Testis (tissue), 3 donors: ENCODE data around the gene JTB. TPM values are rescaled to one million over a fixed set of nuclear protein-coding genes. Genes with fewer than 3 reads are reported as not detected.

Experiments
- DNase-seq: peaks from one replicate; pipeline ENCODE4 v3.0.0-alpha.2; 2019
- H3K27ac ChIP-seq, 2 donors: fragments of 200-600 bp; sonication (generic); one replicate each; pipeline ENCODE4 v1.5.1; 2019
- H3K27me3 ChIP-seq: fragments of 200-600 bp; sonication (generic); one replicate; pipeline ENCODE4 v1.5.1; 2019
- H3K36me3 ChIP-seq: fragments of 200-600 bp; sonication (generic); one replicate; pipeline ENCODE4 v1.5.1; 2017; ENCODE audit warnings: low read depth; ENCODE audit errors: missing control alignments
- H3K4me1 ChIP-seq: fragments of 200-600 bp; sonication (generic); one replicate; pipeline ENCODE4 v1.5.1; 2019
- H3K4me3 ChIP-seq, 2 donors: fragments of 200-600 bp; sonication (generic); one replicate each; pipeline ENCODE4 v1.5.1; 2017 to 2019
- H3K9me3 ChIP-seq: fragments of 200-600 bp; sonication (generic); one replicate; pipeline ENCODE4 v1.5.1; 2017
- POLR2A ChIP-seq: fragments of 450-650 bp; IDR thresholded peaks from one replicate; pipeline ENCODE4 v1.6.1; 2017; ENCODE audit warnings: antibody characterized with exemption, mild to moderate bottlenecking, moderate library complexity
- WGBS, 2 donors: methylation state at CpG; one replicate each; pipeline ENCODE4 v1.1.5; 2018; 5-methylcytosine and 5-hydroxymethylcytosine counted together
- intact Hi-C: fragments of 100-400 bp; cut with DNase I; formaldehyde crosslinking; loops from one replicate; pipeline ENCODE4 v1.15.1; 2023; ENCODE audit warnings: low total_unique reads
- microRNA-seq, 2 donors: library from miRNA; unstranded; fragments of <30 nt; microRNA quantifications; one replicate each; pipeline ENCODE4, GENCODE V29; 2016; ENCODE audit warnings: borderline number of aligned reads in 2 of 2, borderline replicate concordance in 1 of 2
- polyA plus RNA-seq: library from polyadenylated mRNA; stranded (reverse); fragments of 350-450 nt; fragmentation: Illumina TruSeq; extraction: RNeasy Lipid Tissue Mini Kit (QIAGEN cat#74804); gene quantifications from one replicate; pipeline ENCODE4 v1.2.3, GENCODE V29; 2014; ENCODE audit warnings: low read depth, low replicate concordance; ENCODE audit not compliant: insufficient read depth
- small RNA-seq, 2 donors: library from RNA; depleted of rRNA; stranded (forward); fragments of <200 nt; gene quantifications; one replicate each; pipeline ENCODE3, GENCODE V24; 2016
- total RNA-seq, 2 donors: library from RNA; depleted of rRNA; stranded (reverse); fragments of >200 nt; gene quantifications; one replicate each; pipeline ENCODE4 v1.2.3, GENCODE V29; 2016
- TF ChIP-seq, protein P1 (sequence below), 3 experiments: fragments of 450-650 bp in 2 of 3; fragments of 200-600 bp in 1 of 3; sonication (generic) in 1 of 3; IDR thresholded peaks; one replicate each; pipeline ENCODE4 v1.5.1; 2016 to 2019; ENCODE audit warnings: antibody characterized with exemption in 3 of 3, mild to moderate bottlenecking in 2 of 3, moderate library complexity in 1 of 3

The JTB gene
- total and polyA plus RNA-seq, 3 donors from 2014 or later: 78.6 to 212 (median 159) TPM

DNA sequence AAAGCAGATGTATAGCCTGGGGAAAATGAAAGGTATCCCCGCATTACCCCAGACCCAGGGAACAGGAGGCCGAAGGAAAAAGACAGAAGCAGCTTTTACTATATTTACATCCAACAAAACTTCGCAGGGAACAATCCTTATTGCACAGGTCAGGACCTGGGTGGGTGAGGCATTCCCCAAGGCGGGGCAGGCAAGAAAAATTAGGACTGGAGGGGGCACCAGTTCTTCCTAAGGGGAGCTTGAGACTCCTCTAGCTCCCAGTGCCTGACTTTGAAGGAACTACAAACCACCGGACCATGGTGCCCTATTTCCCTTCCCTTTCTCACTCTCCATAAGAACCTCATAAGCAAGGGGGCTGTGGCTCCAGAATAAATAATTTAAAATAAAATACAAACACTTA, 48.0 kb downstream of the JTB start:
- Histone ChIP-seq H3K27me3 (no peaks in the 10 kb centered on the region), H3K9me3 (no peaks in the 10 kb centered on the region), H3K4me1 (no peaks in the 10 kb centered on the region), H3K27ac (no peak overlapping the region), H3K36me3 (no peaks in the 10 kb centered on the region), H3K4me3 (no peak overlapping the region)
- intact Hi-C loops: no loop called here
- TF ChIP-seq POLR2A: no peak
- TF ChIP-seq, protein P1, sequence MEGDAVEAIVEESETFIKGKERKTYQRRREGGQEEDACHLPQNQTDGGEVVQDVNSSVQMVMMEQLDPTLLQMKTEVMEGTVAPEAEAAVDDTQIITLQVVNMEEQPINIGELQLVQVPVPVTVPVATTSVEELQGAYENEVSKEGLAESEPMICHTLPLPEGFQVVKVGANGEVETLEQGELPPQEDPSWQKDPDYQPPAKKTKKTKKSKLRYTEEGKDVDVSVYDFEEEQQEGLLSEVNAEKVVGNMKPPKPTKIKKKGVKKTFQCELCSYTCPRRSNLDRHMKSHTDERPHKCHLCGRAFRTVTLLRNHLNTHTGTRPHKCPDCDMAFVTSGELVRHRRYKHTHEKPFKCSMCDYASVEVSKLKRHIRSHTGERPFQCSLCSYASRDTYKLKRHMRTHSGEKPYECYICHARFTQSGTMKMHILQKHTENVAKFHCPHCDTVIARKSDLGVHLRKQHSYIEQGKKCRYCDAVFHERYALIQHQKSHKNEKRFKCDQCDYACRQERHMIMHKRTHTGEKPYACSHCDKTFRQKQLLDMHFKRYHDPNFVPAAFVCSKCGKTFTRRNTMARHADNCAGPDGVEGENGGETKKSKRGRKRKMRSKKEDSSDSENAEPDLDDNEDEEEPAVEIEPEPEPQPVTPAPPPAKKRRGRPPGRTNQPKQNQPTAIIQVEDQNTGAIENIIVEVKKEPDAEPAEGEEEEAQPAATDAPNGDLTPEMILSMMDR (IDR thresholded peaks at IDR 0.05): no peak
- WGBS, 2 donors: 88 to 92% methylated on average over 5 of the region's 5 CpGs
- DNase-seq: no peak

DNA sequence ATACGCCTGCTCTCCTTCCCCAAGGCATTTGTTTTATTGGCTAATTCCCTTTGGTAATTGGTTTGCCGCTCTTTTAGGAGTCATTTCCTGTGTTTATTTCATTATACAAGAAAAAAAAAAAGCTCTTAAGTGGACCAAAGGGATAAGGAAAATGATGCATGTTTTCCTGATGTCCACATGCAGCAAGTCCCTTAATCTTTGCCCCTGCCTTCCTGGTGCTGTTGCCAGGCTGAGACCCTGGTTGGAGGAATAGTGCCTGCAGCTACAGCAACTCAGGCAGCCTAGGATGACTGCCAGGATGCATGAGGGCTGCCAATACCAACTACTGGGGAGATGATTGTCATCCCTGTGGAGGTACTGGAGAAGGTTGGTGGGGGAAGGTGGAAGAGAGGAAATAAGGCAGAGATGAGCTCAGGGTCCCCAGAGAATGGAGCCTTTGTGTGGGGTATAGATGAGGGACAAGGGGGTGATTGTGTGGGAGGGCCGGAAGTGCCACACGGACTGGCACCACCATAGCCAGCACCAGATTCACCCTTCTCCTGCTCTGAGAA, 48.6 kb downstream of the JTB start:
- 52 to 69% methylated on average over 4 of the region's 4 CpGs for WGBS, 2 donors
- no peak for DNase-seq

DNA sequence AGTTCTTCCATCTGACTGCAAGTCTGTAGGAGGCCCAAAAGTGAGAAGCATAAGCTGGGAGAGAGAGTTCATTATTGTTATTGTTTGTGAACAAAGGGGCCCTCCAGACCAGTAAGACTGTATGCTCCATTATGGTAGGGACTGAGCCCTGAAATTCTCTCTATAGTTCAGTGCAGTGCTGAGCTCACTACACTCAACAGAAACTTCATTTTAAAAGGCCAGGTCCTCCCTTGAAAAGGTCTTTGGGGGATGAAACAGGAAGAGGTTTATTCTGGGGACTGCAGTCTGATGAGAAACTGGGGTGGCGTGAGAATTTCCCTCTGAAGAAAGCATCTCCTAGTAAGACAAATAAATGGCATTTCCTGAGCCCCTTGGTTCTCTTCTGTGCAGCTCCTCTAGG, 49.2 kb downstream of the JTB start:
- no peak for TF ChIP-seq POLR2A
- TF ChIP-seq, protein P1 (IDR thresholded peaks at IDR 0.05): no peak
- no peaks in the 10 kb centered on the region for H3K36me3 ChIP-seq
- DNase-seq: no peak
- H3K27me3 ChIP-seq: no peaks in the 10 kb centered on the region
- no peak overlapping the region for H3K4me3 ChIP-seq
- H3K27ac ChIP-seq: no peak overlapping the region
- WGBS, 2 donors: 78 to 84% methylated on average over 1 of the region's 1 CpG
- intact Hi-C loops: no loop called here
- H3K4me1 ChIP-seq: no peaks in the 10 kb centered on the region
- no peaks in the 10 kb centered on the region for H3K9me3 ChIP-seq

More for the DNA sequence above, 48.6 kb downstream of the JTB start:
- Histone ChIP-seq H3K27me3 (no peaks in the 10 kb centered on the region), H3K4me3 (no peak overlapping the region), H3K27ac (no peak overlapping the region), H3K9me3 (no peaks in the 10 kb centered on the region), H3K36me3 (no peaks in the 10 kb centered on the region), H3K4me1 (no peaks in the 10 kb centered on the region)
- intact Hi-C loops: no loop called here
- TF ChIP-seq, protein P1 (IDR thresholded peaks at IDR 0.05): no peak
- no peak for TF ChIP-seq POLR2A

DNA sequence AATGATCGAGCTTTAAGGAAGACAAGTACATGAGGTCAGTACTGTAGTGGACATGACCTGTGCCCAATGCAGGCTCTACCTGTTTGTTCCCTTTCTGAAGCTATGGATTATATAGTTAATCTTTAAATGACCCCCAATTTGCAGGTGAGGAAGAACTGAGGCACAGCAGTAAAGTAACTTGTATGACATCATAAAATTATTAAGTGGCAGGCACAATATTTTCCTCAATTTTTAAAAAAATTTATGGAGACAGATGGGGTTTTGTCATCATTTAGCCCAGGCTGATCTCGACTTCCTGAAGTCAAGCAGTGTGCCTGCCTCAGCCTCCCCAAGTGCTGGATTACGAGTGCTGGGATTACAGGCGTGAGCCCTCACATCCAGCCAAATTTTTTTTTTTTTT, 51.1 kb downstream of the JTB start:
- H3K4me3 ChIP-seq: no peak overlapping the region
- H3K27me3 ChIP-seq: no peaks in the 10 kb centered on the region
- DNase-seq: no peak
- peaks cover 4% of the 10 kb centered on the region for H3K4me1 ChIP-seq
- intact Hi-C loops: no loop called here
- H3K36me3 ChIP-seq: no peaks in the 10 kb centered on the region
- TF ChIP-seq POLR2A: no peak
- TF ChIP-seq, protein P1 (IDR thresholded peaks at IDR 0.05): no peak
- H3K27ac ChIP-seq: no peak overlapping the region
- no peaks in the 10 kb centered on the region for H3K9me3 ChIP-seq
- 86% methylated on average over 4 of the region's 4 CpGs for WGBS, 2 donors

Small RNA genes within 50 kb of the gene (microRNA-seq; reads per million reads assigned to microRNA genes)
- gene MIR6737: 0.70 to 2.1 reads per million in 2 donors

Small RNA genes within 50 kb of the gene (small RNA-seq; reads per million reads assigned to genes)
- 0 reads per million in 2 donors for gene MIR6737

Other genes with a start within 250 kb of the JTB start
- 100 to 1,000 TPM; 113 to 121 TPM for gene INTS3, start 249.6 kb downstream of the JTB start, total RNA-seq
- gene INTS3, start 249.6 kb downstream of the JTB start, polyA plus RNA-seq: 66.1 TPM
- gene SLC27A3, start 202.3 kb downstream of the JTB start, total RNA-seq: 10 to 100 TPM; 38.5 to 54.9 TPM
- gene SLC27A3, start 202.3 kb downstream of the JTB start, polyA plus RNA-seq: 83.3 TPM
- gene GATAD2B, start 54.7 kb downstream of the JTB start, total RNA-seq: 10 to 100 TPM; 32.1 to 37.4 TPM
- 26.5 TPM for gene GATAD2B, start 54.7 kb downstream of the JTB start, polyA plus RNA-seq
- 10 to 100 TPM; 54.5 to 59.0 TPM for gene DENND4B, start 31.0 kb downstream of the JTB start, total RNA-seq
- 25.4 TPM for gene DENND4B, start 31.0 kb downstream of the JTB start, polyA plus RNA-seq
- gene CRTC2, start 19.1 kb downstream of the JTB start, total RNA-seq: 10 to 100 TPM; 32.0 to 49.7 TPM
- gene CRTC2, start 19.1 kb downstream of the JTB start, polyA plus RNA-seq: 49.1 TPM
- gene SLC39A1, start 14.1 kb downstream of the JTB start, total RNA-seq: 10 to 100 TPM; 46.5 to 62.5 TPM
- gene SLC39A1, start 14.1 kb downstream of the JTB start, polyA plus RNA-seq: 54.5 TPM
- gene CREB3L4, start 9.8 kb downstream of the JTB start, total RNA-seq: 10 to 100 TPM; 22.2 to 24.6 TPM
- gene CREB3L4, start 9.8 kb downstream of the JTB start, polyA plus RNA-seq: 15.6 TPM
- gene RAB13, start 8.7 kb upstream of the JTB start, total RNA-seq: 10 to 100 TPM; 37.6 to 45.2 TPM
- gene RAB13, start 8.7 kb upstream of the JTB start, polyA plus RNA-seq: 82.8 TPM
- 1,000 to 10,000 TPM in 1 of 2 donors, 100 to 1,000 TPM in 1; 779 to 1,544 TPM for gene RPS27, start 13.1 kb upstream of the JTB start, total RNA-seq
- gene RPS27, start 13.1 kb upstream of the JTB start, polyA plus RNA-seq: 3,589 TPM
- gene NUP210L, start 177.4 kb upstream of the JTB start, total RNA-seq: 10 to 100 TPM; 23.0 to 24.4 TPM
- 77.2 TPM for gene NUP210L, start 177.4 kb upstream of the JTB start, polyA plus RNA-seq
- gene TPM3, start 214.4 kb upstream of the JTB start, total RNA-seq: 100 to 1,000 TPM; 290 to 356 TPM
- gene TPM3, start 214.4 kb upstream of the JTB start, polyA plus RNA-seq: 266 TPM
- gene CFAP141, start 228.7 kb upstream of the JTB start, total RNA-seq: 1 to 10 TPM; 4.0 to 8.4 TPM
- 38.3 TPM for gene CFAP141, start 228.7 kb upstream of the JTB start, polyA plus RNA-seq
- 100 to 1,000 TPM; 159 to 166 TPM for gene UBAP2L, start 243.3 kb upstream of the JTB start, total RNA-seq
- 174 TPM for gene UBAP2L, start 243.3 kb upstream of the JTB start, polyA plus RNA-seq